ENCODE results near the gene KRT222. TPM values are rescaled to one million over a fixed set of nuclear protein-coding genes. Genes with fewer than 3 reads are reported as not detected.

Gene KRT222
- total RNA-seq, 1 experiment from 2014 or later, result not detected

GRCh38 chr17:40606548-40607353 lies 58.2 kb downstream of the KRT222 start:
- no peaks in the 10 kb centered on the region for H4K20me1 ChIP-seq (ENCODE audit: low read length)
- DNase-seq (no peak), ATAC-seq (no peak)
- H2AFZ ChIP-seq (ENCODE audit: low read length), result no peak overlapping the region
- BruUV-seq (replicated peaks), result no TSS peak
- H3F3A ChIP-seq (ENCODE audit: low read length, unreplicated experiment), result no peaks in the 10 kb centered on the region
- no peaks in the 10 kb centered on the region for H3K79me2 ChIP-seq (ENCODE audit: low read length)
- H3K4me1 ChIP-seq (ENCODE audit: insufficient read depth, low read length), result no peaks in the 10 kb centered on the region
- H3K9me3 ChIP-seq (ENCODE audit: low read length), result no peaks in the 10 kb centered on the region
- no peaks in the 10 kb centered on the region for H3K9me2 ChIP-seq (replicated peaks; ENCODE audit: low read length)
- intact Hi-C loops (cut with micrococcal nuclease), result no loop called here
- H3K27me3 ChIP-seq (ENCODE audit: low read length), result no peaks in the 10 kb centered on the region
- H3K27ac ChIP-seq (ENCODE audit: low read length), result no peak overlapping the region
- no peak overlapping the region for H3K4me3 ChIP-seq (ENCODE audit: low read length)
- H3K9ac ChIP-seq (ENCODE audit: low read length), result no peak overlapping the region
- ChIA-PET CTCF (no interaction called here), POLR2A (ENCODE audit: unreplicated experiment) (no interaction called here)
- TF ChIP-seq EZH2 (IDR thresholded peaks at IDR 0.05; ENCODE audit: low read length, unreplicated experiment), result no peak
- no peak for TF ChIP-seq EZH2phosphoT487 (IDR thresholded peaks at IDR 0.05; ENCODE audit: borderline replicate concordance, low read length)
- TF ChIP-seq CTCF (conservative IDR thresholded peaks at IDR 0.05; ENCODE audit: low read depth, low read length), result no peak
- no peak overlapping the region for H3K4me2 ChIP-seq (ENCODE audit: low read length)
- no peaks in the 10 kb centered on the region for H3K36me3 ChIP-seq (ENCODE audit: low read depth, low read length)

- Histone ChIP-seq H3K4me3 (ENCODE audit: low read length) (no peak overlapping the region), H3F3A (ENCODE audit: low read length, unreplicated experiment) (no peaks in the 10 kb centered on the region), H3K27ac (ENCODE audit: low read length) (no peak overlapping the region), H3K9ac (ENCODE audit: low read length) (no peak overlapping the region), H3K4me2 (ENCODE audit: low read length) (no peak overlapping the region), H3K36me3 (ENCODE audit: low read depth, low read length) (no peaks in the 10 kb centered on the region), H3K27me3 (ENCODE audit: low read length) (no peaks in the 10 kb centered on the region), H4K20me1 (ENCODE audit: low read length) (no peaks in the 10 kb centered on the region), H3K79me2 (ENCODE audit: low read length) (no peaks in the 10 kb centered on the region), H3K9me2 (replicated peaks; ENCODE audit: low read length) (no peaks in the 10 kb centered on the region), H3K9me3 (ENCODE audit: low read length) (no peaks in the 10 kb centered on the region), H3K4me1 (ENCODE audit: insufficient read depth, low read length) (no peaks in the 10 kb centered on the region), H2AFZ (ENCODE audit: low read length) (no peak overlapping the region)
- BruUV-seq (replicated peaks), result no TSS peak
- CTCF ChIA-PET, result no interaction called here
- ATAC-seq (no peak), DNase-seq (no peak)
- TF ChIP-seq EZH2 (IDR thresholded peaks at IDR 0.05; ENCODE audit: low read length, unreplicated experiment), result no peak
- POLR2A ChIA-PET (ENCODE audit: unreplicated experiment), result no interaction called here
- intact Hi-C loops (cut with micrococcal nuclease), result no loop called here
Observed at GRCh38 chr17:40605306-40605705, 59.7 kb downstream of the KRT222 start.

Other genes starting within 250 kb of the KRT222 start
- gene TOP2A, start 247.3 kb downstream of the KRT222 start, total RNA-seq (2014; rRNA removed), result 97.1 and 104 TPM in 2 replicates
- 164 and 297 TPM in 2 replicates for gene IGFBP4, start 221.7 kb downstream of the KRT222 start, total RNA-seq (2014; rRNA removed)
- 127 and 128 TPM in 2 replicates for gene TNS4, start 163.6 kb downstream of the KRT222 start, total RNA-seq (2014; rRNA removed)
- gene CCR7, start 99.7 kb downstream of the KRT222 start, total RNA-seq (2014; rRNA removed), result 0.12 TPM in 1 of 2 replicates, not detected in the other
- 57.9 and 64.7 TPM in 2 replicates for gene SMARCE1, start 17.4 kb downstream of the KRT222 start, total RNA-seq (2014; rRNA removed)
- not detected in 2 replicates for gene KRT24, start 38.6 kb upstream of the KRT222 start, total RNA-seq (2014; rRNA removed)
- gene KRT25, start 90.2 kb upstream of the KRT222 start, total RNA-seq (2014; rRNA removed), result not detected in 2 replicates
- gene KRT26, start 107.0 kb upstream of the KRT222 start, total RNA-seq (2014; rRNA removed), result not detected in 2 replicates
- not detected in 2 replicates for gene KRT27, start 117.4 kb upstream of the KRT222 start, total RNA-seq (2014; rRNA removed)
- gene KRT28, start 134.8 kb upstream of the KRT222 start, total RNA-seq (2014; rRNA removed), result not detected in 2 replicates
- gene KRT10, start 157.4 kb upstream of the KRT222 start, total RNA-seq (2014; rRNA removed), result 18.3 and 24.8 TPM in 2 replicates
- gene KRT12, start 202.0 kb upstream of the KRT222 start, total RNA-seq (2014; rRNA removed), result not detected in 2 replicates
- gene KRT20, start 220.1 kb upstream of the KRT222 start, total RNA-seq (2014; rRNA removed), result 0.18 TPM in 1 of 2 replicates, not detected in the other